ENCODE results near the gene PKNOX2.

Gene PKNOX2

GRCh38 chr11:125315079-125315740 lies 150.7 kb downstream of the PKNOX2 start:
- TF ChIP-seq POLR2AphosphoS5 (IDR thresholded peaks at IDR 0.05; ENCODE audit: low read depth, low read length) (no peak), TAF1 (IDR thresholded peaks at IDR 0.05; ENCODE audit: borderline replicate concordance, insufficient read depth, low read length) (no peak), REST (IDR thresholded peaks at IDR 0.05; ENCODE audit: insufficient read depth in 1 of 2, low read depth in 2 of 2, low read length in 2 of 2) (no peak), SIN3A (IDR thresholded peaks at IDR 0.05; ENCODE audit: borderline replicate concordance, insufficient read depth, low read length) (no peak), FOXP2 (optimal IDR thresholded peaks at IDR 0.05; ENCODE audit: borderline replicate concordance, extremely low read depth, extremely low read length, insufficient read depth) (no peak)

- no peak for TF ChIP-seq FOXP2 (optimal IDR thresholded peaks at IDR 0.05; ENCODE audit: borderline replicate concordance, extremely low read depth, extremely low read length, insufficient read depth)
- no peak for TF ChIP-seq REST (IDR thresholded peaks at IDR 0.05; ENCODE audit: insufficient read depth in 1 of 2, low read depth in 2 of 2, low read length in 2 of 2)
Observed at GRCh38 chr11:125317416-125317815, 152.9 kb downstream of the PKNOX2 start.

GRCh38 chr11:125319649-125320048 lies 155.1 kb downstream of the PKNOX2 start:
- TF ChIP-seq POLR2AphosphoS5 (IDR thresholded peaks at IDR 0.05; ENCODE audit: low read depth, low read length) (no peak), FOXP2 (optimal IDR thresholded peaks at IDR 0.05; ENCODE audit: borderline replicate concordance, extremely low read depth, extremely low read length, insufficient read depth) (no peak), SIN3A (IDR thresholded peaks at IDR 0.05; ENCODE audit: borderline replicate concordance, insufficient read depth, low read length) (no peak), REST (IDR thresholded peaks at IDR 0.05; ENCODE audit: insufficient read depth in 1 of 2, low read depth in 2 of 2, low read length in 2 of 2) (no peak), TAF1 (IDR thresholded peaks at IDR 0.05; ENCODE audit: borderline replicate concordance, insufficient read depth, low read length) (no peak)

GRCh38 chr11:125320347-125321076 lies 156.0 kb downstream of the PKNOX2 start:
- TF ChIP-seq FOXP2 (optimal IDR thresholded peaks at IDR 0.05; ENCODE audit: borderline replicate concordance, extremely low read depth, extremely low read length, insufficient read depth), result no peak
- TF ChIP-seq POLR2AphosphoS5 (IDR thresholded peaks at IDR 0.05; ENCODE audit: low read depth, low read length), result no peak
- no peak for TF ChIP-seq TAF1 (IDR thresholded peaks at IDR 0.05; ENCODE audit: borderline replicate concordance, insufficient read depth, low read length)
- TF ChIP-seq REST (IDR thresholded peaks at IDR 0.05; ENCODE audit: insufficient read depth in 1 of 2, low read depth in 2 of 2, low read length in 2 of 2), result no peak
- no peak for TF ChIP-seq SIN3A (IDR thresholded peaks at IDR 0.05; ENCODE audit: borderline replicate concordance, insufficient read depth, low read length)
